Smooth muscle cell (in vitro differentiated cells): ENCODE results near the gene TCFL5. TPM values are rescaled to one million over a fixed set of nuclear protein-coding genes. Genes with fewer than 3 reads are reported as not detected.
A peak's percentile ranks its signal among the peaks of the same experiment; 100 is the strongest.

Experiments
- DNase-seq: peaks from one replicate; lab custom pipeline; 2025; ENCODE audit not compliant: unreplicated experiment; lab: John Stamatoyannopoulos, UW
- H2AFZ ChIP-seq: fragments of 200-600 bp; sonication (generic); 2 replicates; pipeline ENCODE4 v1.6.0; 2016; ENCODE audit warnings: antibody characterized with exemption, low read depth, mild to moderate bottlenecking
- H3F3A ChIP-seq: fragments of 200-600 bp; sonication (generic); 2 replicates; pipeline ENCODE4 v1.6.0; 2017; ENCODE audit warnings: antibody characterized with exemption, low read depth
- H3K27ac ChIP-seq: fragments of 200-600 bp; sonication (generic); 2 replicates; pipeline ENCODE4 v1.5.1; 2016; ENCODE audit warnings: low read depth, mild to moderate bottlenecking
- H3K27me3 ChIP-seq: fragments of 200-600 bp; sonication (generic); 2 replicates; pipeline ENCODE4 v1.6.1; 2016; ENCODE audit warnings: low read depth, mild to moderate bottlenecking
- H3K36me3 ChIP-seq: fragments of 200-600 bp; sonication (generic); 2 replicates; pipeline ENCODE4 v1.5.1; 2016; ENCODE audit warnings: low read depth
- H3K4me1 ChIP-seq: fragments of 200-600 bp; sonication (generic); 2 replicates; pipeline ENCODE4 v1.5.1; 2016; ENCODE audit warnings: low read depth
- H3K4me2 ChIP-seq: fragments of 200-600 bp; sonication (generic); 2 replicates; pipeline ENCODE4 v1.6.0; 2016; ENCODE audit warnings: mild to moderate bottlenecking
- H3K4me3 ChIP-seq: fragments of 200-600 bp; sonication (generic); 2 replicates; pipeline ENCODE4 v1.5.1; 2016; ENCODE audit warnings: mild to moderate bottlenecking
- H3K79me2 ChIP-seq: fragments of 200-600 bp; sonication (generic); 2 replicates; pipeline ENCODE4 v1.6.0; 2016; ENCODE audit warnings: low read depth, mild to moderate bottlenecking
- H3K9ac ChIP-seq: fragments of 200-600 bp; sonication (generic); 2 replicates; pipeline ENCODE4 v1.6.0; 2016; ENCODE audit warnings: low read depth
- H3K9me3 ChIP-seq: fragments of 200-600 bp; sonication (generic); replicated peaks from 2 replicates; pipeline ENCODE4 v1.5.1; 2016; ENCODE audit warnings: low read depth
- H4K20me1 ChIP-seq: fragments of 200-600 bp; sonication (generic); 2 replicates; pipeline ENCODE4 v1.6.0; 2016; ENCODE audit warnings: low read depth
- CTCF ChIP-seq: fragments of 200-600 bp; sonication (generic); IDR thresholded peaks from 2 replicates; pipeline ENCODE4 v1.5.1; 2017; ENCODE audit warnings: borderline replicate concordance, mild to moderate bottlenecking, antibody characterized with exemption; ENCODE audit not compliant: insufficient read depth, poor library complexity, severe bottlenecking
- WGBS: methylation state at CpG from one replicate; pipeline ENCODE4 v1.1.7; 2016; ENCODE audit warnings: low lambda C conversion rate; 5-methylcytosine and 5-hydroxymethylcytosine counted together
- polyA plus RNA-seq: library from polyadenylated mRNA; unstranded; fragments of >200 nt; fragmentation: Nextera tagmentation; extraction: Ambion mirVana; gene quantifications from 2 replicates; pipeline ENCODE4 v1.2.1, GENCODE V29; 2016
- total RNA-seq: library from RNA; depleted of rRNA; stranded (reverse); fragments of >200 nt; gene quantifications from 2 replicates; pipeline ENCODE4 v1.2.3, GENCODE V29; 2014

TCFL5 gene
- total and polyA plus RNA-seq, 2 experiments from 2014 or later = 9.5 to 12.5 TPM

- peaks cover 20% of the 10 kb centered on the region for H3K4me1 ChIP-seq
- no peak overlapping the region for H3K27ac ChIP-seq
- no peak for TF ChIP-seq CTCF
- DNase-seq = no peak
- H4K20me1 ChIP-seq = peaks cover 53% of the 10 kb centered on the region
- H2AFZ ChIP-seq = no peak overlapping the region
- H3K4me2 ChIP-seq = peak overlapping the region; percentile 75
- no peak overlapping the region for H3K9ac ChIP-seq
- H3K9me3 ChIP-seq = no peaks in the 10 kb centered on the region
- WGBS = 82% methylated on average over 6 of the region's 6 CpGs
- no peaks in the 10 kb centered on the region for H3K27me3 ChIP-seq
- H3K4me3 ChIP-seq = no peak overlapping the region
- H3K36me3 ChIP-seq = peaks cover under 1% of the 10 kb centered on the region
- peaks cover 21% of the 10 kb centered on the region for H3F3A ChIP-seq
- H3K79me2 ChIP-seq = peaks cover 2% of the 10 kb centered on the region
These were observed 38.0 kb upstream of the TCFL5 start for GRCh38 chr20:62899633-62900051.

- no peaks in the 10 kb centered on the region for H3K9me3 ChIP-seq
- peaks cover 47% of the 10 kb centered on the region for H4K20me1 ChIP-seq
- H3K36me3 ChIP-seq = no peaks in the 10 kb centered on the region
- TF ChIP-seq CTCF = no peak
- H3K4me2 ChIP-seq = no peak overlapping the region
- H3K27ac ChIP-seq = no peak overlapping the region
- no peak for DNase-seq
- WGBS = 85% methylated on average over 16 of the region's 16 CpGs
- no peak overlapping the region for H3K4me3 ChIP-seq
- H3K79me2 ChIP-seq = peaks cover 2% of the 10 kb centered on the region
- peaks cover 18% of the 10 kb centered on the region for H3F3A ChIP-seq
- H3K27me3 ChIP-seq = no peaks in the 10 kb centered on the region
- H3K9ac ChIP-seq = no peak overlapping the region
- no peak overlapping the region for H2AFZ ChIP-seq
- H3K4me1 ChIP-seq = peaks cover 20% of the 10 kb centered on the region
These were observed 37.5 kb upstream of the TCFL5 start for GRCh38 chr20:62898970-62899632.

GRCh38 chr20:62898093-62898964, 36.7 kb upstream of the TCFL5 start:
- no peak overlapping the region for H3K4me2 ChIP-seq
- no peaks in the 10 kb centered on the region for H3K27me3 ChIP-seq
- DNase-seq = no peak
- peaks cover 40% of the 10 kb centered on the region for H4K20me1 ChIP-seq
- peaks cover 2% of the 10 kb centered on the region for H3K79me2 ChIP-seq
- peaks cover 2% of the 10 kb centered on the region for H3K36me3 ChIP-seq
- no peaks in the 10 kb centered on the region for H3K9me3 ChIP-seq
- TF ChIP-seq CTCF = no peak
- H3K4me1 ChIP-seq = peaks cover 20% of the 10 kb centered on the region
- no peak overlapping the region for H2AFZ ChIP-seq
- no peak overlapping the region for H3K9ac ChIP-seq
- H3K27ac ChIP-seq = no peak overlapping the region
- 91% methylated on average over 16 of the region's 16 CpGs for WGBS
- no peak overlapping the region for H3K4me3 ChIP-seq
- peaks cover 16% of the 10 kb centered on the region for H3F3A ChIP-seq
